B cell (primary cell): ENCODE measurements around the gene GRK3. TPM values are rescaled to one million over a fixed set of nuclear protein-coding genes. Genes with fewer than 3 reads are reported as not detected.
"Not testable (repeated sequence)": the region's sequence is repeated elsewhere in the genome, so short reads cannot be mapped to it uniquely, and the experiment has no call there.

Experiments used
- ATAC-seq: fragments of 200-7000 bp; cut with Tn5 transposase; one replicate; pipeline ENCODE4 v1.10.0; 2021; ENCODE audit warnings: low read depth, mild to moderate bottlenecking, moderate number of reproducible peaks, moderate library complexity
- CTCF ChIA-PET: fragments of 350-600 bp; sonication (Branson Sonifier 250); formaldehyde crosslinking; loops from one replicate; lab custom pipeline; 2021; ENCODE audit warnings: antibody characterized with exemption, inconsistent platforms; lab: Charles Lee
- POLR2A ChIA-PET: fragments of 350-600 bp; sonication (Branson Sonifier 250); formaldehyde crosslinking; loops from one replicate; lab custom pipeline; 2021; ENCODE audit warnings: antibody characterized with exemption; lab: Charles Lee
- DNase-seq: peaks from one replicate; pipeline ENCODE4 v3.0.0; 2013
- H2AFZ ChIP-seq: 2 replicates; pipeline ENCODE4 v1.6.1; 2012; ENCODE audit warnings: mild to moderate bottlenecking, low read depth, low read length; ENCODE audit not compliant: insufficient read depth, poor library complexity, severe bottlenecking
- H3K27ac ChIP-seq, 2 donors: 1 replicate in 1 of 2; 2 replicates in 1 of 2; pipeline ENCODE4 v1.5.1; 2012 to 2013; ENCODE audit warnings: low read length in 2 of 2, mild to moderate bottlenecking in 2 of 2, moderate library complexity in 1 of 2
- H3K27me3 ChIP-seq, 4 experiments: fragments of 200-600 bp in 1 of 4; sonication (generic) in 1 of 4; replicated peaks in 1 of 4; 1 replicate in 2 of 4; 2 replicates in 2 of 4; pipeline versions ENCODE4 v1.6.1 to v1.7.0; 2013 to 2016; ENCODE audit warnings: low read length in 3 of 4, mild to moderate bottlenecking in 2 of 4, mixed read lengths in 1 of 4, moderate library complexity in 1 of 4; ENCODE audit not compliant: insufficient read depth in 4 of 4, control insufficient read depth in 3 of 4; ENCODE audit errors: control extremely low read depth in 1 of 4
- H3K36me3 ChIP-seq, 2 experiments: replicated peaks in 1 of 2; 1 replicate in 1 of 2; 2 replicates in 1 of 2; pipeline versions ENCODE4 v1.6.1 to v1.7.1; 2013; ENCODE audit warnings: low read length in 1 of 2; ENCODE audit not compliant: insufficient read depth in 2 of 2, control insufficient read depth in 1 of 2; ENCODE audit errors: control extremely low read depth in 1 of 2, extremely low read depth in 1 of 2
- H3K4me1 ChIP-seq, 2 donors: fragments of 200-600 bp in 1 of 2; sonication (generic) in 1 of 2; 1 replicate in 1 of 2; 2 replicates in 1 of 2; pipeline versions ENCODE4 v1.5.1 to v1.6.1; 2013 to 2017; ENCODE audit warnings: low read length in 2 of 2; ENCODE audit not compliant: control insufficient read depth in 2 of 2, insufficient read depth in 2 of 2
- H3K4me2 ChIP-seq: replicated peaks from 2 replicates; pipeline ENCODE3; 2012; ENCODE audit warnings: mild to moderate bottlenecking, low read depth, low read length; ENCODE audit not compliant: poor library complexity, severe bottlenecking
- H3K4me3 ChIP-seq, 5 experiments: fragments of 200-600 bp in 1 of 5; sonication (generic) in 1 of 5; 1 replicate in 3 of 5; 2 replicates in 2 of 5; pipeline versions ENCODE4 v1.5.1 to v1.7.0; 2011 to 2016; ENCODE audit warnings: low read length in 4 of 5, mild to moderate bottlenecking in 4 of 5, low read depth in 2 of 5, control low read depth in 1 of 5, moderate library complexity in 1 of 5; ENCODE audit not compliant: insufficient read depth in 1 of 5; ENCODE audit errors: control extremely low read depth in 1 of 5, extremely low read depth in 1 of 5
- H3K79me2 ChIP-seq: fragments of 200-600 bp; sonication (generic); one replicate; pipeline ENCODE4 v1.6.0; 2016; ENCODE audit warnings: low read length; ENCODE audit not compliant: control insufficient read depth, insufficient read depth
- H3K9ac ChIP-seq: fragments of 200-600 bp; sonication (generic); 2 replicates; pipeline ENCODE4 v1.6.1; 2017; ENCODE audit warnings: mild to moderate bottlenecking, low read length, moderate library complexity
- H3K9me3 ChIP-seq, 3 donors: one replicate each; pipeline versions ENCODE4 v1.6.1 to v1.7.1; 2013; ENCODE audit warnings: low read length in 2 of 3; ENCODE audit not compliant: control insufficient read depth in 2 of 3, insufficient read depth in 1 of 3; ENCODE audit errors: control extremely low read depth in 1 of 3
- H4K20me1 ChIP-seq: 2 replicates; pipeline ENCODE4 v1.6.0; 2012; ENCODE audit warnings: mild to moderate bottlenecking, low read length; ENCODE audit not compliant: insufficient read depth, control insufficient read depth, poor library complexity, severe bottlenecking
- H3K27ac Mint-ChIP-seq: one replicate; pipeline ENCODE4 v1.8.0; 2021; ENCODE audit warnings: mixed read lengths
- H3K27me3 Mint-ChIP-seq: one replicate; pipeline ENCODE4 v1.8.0; 2021; ENCODE audit warnings: mixed read lengths
- H3K4me1 Mint-ChIP-seq: one replicate; pipeline ENCODE4 v1.8.0; 2021; ENCODE audit warnings: mixed read lengths
- H3K4me3 Mint-ChIP-seq: one replicate; pipeline ENCODE4 v1.8.0; 2021; ENCODE audit warnings: mixed read lengths
- H3K9me3 Mint-ChIP-seq: one replicate; pipeline ENCODE4 v1.8.0; 2022; ENCODE audit warnings: mixed read lengths; ENCODE audit not compliant: insufficient read depth
- WGBS: methylation state at CpG from one replicate; pipeline ENCODE4 v1.1.5; 2013; ENCODE audit warnings: missing lambda C conversion rate; ENCODE audit not compliant: insufficient coverage; 5-methylcytosine and 5-hydroxymethylcytosine counted together
- intact Hi-C: fragments of 100-400 bp; cut with micrococcal nuclease; formaldehyde crosslinking; loops from one replicate; pipeline ENCODE4 v1.10.0; 2022
- polyA plus RNA-seq: library from polyadenylated mRNA; depleted of rRNA; stranded (reverse); fragments of >200 nt; gene quantifications from 2 replicates; pipeline ENCODE4 v1.2.3, GENCODE V29; 2012
- total RNA-seq, 2 donors: library from RNA; stranded (reverse); fragments of 120-200 nt in 1 of 2; gene quantifications; 1 replicate in 1 of 2; 2 replicates in 1 of 2; pipeline versions ENCODE4 v1.2.3 to v1.2.4, GENCODE V29; 2013 to 2022

Gene GRK3
- total and polyA plus RNA-seq, 2 donors (not counting 1 experiment from before 2014, with no cell fraction given): 17.6 to 61.0 TPM

DNA sequence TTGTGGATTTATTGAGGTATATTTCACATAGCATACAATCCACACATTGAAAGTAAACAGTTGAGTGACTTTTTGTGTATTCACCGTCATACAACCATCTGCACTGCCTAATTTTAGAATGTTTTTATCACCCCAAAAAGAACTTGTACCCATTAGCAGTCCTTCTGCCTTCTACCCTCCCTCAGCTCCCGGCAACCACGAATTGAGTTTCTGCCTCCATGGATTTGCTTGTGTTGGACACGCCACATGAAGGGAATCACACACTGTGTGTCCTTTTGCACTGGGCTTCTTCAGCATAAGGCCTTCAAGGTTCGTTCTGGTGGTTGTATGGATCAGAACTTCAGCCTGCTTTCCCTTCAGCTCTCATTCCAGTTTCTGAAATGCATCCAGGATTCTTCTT lies 41.1 kb downstream of the GRK3 start:
- H3K9me3 ChIP-seq, ATAC-seq, H3K4me3 ChIP-seq, H3K27me3 Mint-ChIP-seq, H3K4me2 ChIP-seq, H3K36me3 ChIP-seq, DNase-seq, H2AFZ ChIP-seq, H3K9ac ChIP-seq, POLR2A ChIA-PET, H3K27ac Mint-ChIP-seq, H3K27ac ChIP-seq, H3K4me3 Mint-ChIP-seq, H3K9me3 Mint-ChIP-seq, CTCF ChIA-PET, intact Hi-C loops, H3K27me3 ChIP-seq: not testable (repeated sequence)
- H3K4me1 Mint-ChIP-seq: peaks cover 43% of the 10 kb centered on the region
- peaks cover 77% of the 10 kb centered on the region for H3K79me2 ChIP-seq
- peaks cover 4 to 16% of the 10 kb centered on the region in 2 donors for H3K4me1 ChIP-seq
- 100% methylated on average over 1 of the region's 5 CpGs for WGBS
- peaks cover 51% of the 10 kb centered on the region for H4K20me1 ChIP-seq

- Histone ChIP-seq H4K20me1 (peaks cover 32% of the 10 kb centered on the region), H3K79me2 (peaks cover 69% of the 10 kb centered on the region)
- H3K9me3 ChIP-seq, H3K9me3 Mint-ChIP-seq, H3K4me3 Mint-ChIP-seq, H3K36me3 ChIP-seq, H3K9ac ChIP-seq, ATAC-seq, H3K27me3 Mint-ChIP-seq, H3K27me3 ChIP-seq, H3K27ac Mint-ChIP-seq, CTCF ChIA-PET, H3K4me3 ChIP-seq, POLR2A ChIA-PET, H3K4me1 ChIP-seq, DNase-seq, intact Hi-C loops, H3K27ac ChIP-seq, H2AFZ ChIP-seq, H3K4me1 Mint-ChIP-seq, H3K4me2 ChIP-seq: not testable (repeated sequence)
- WGBS: no CpG with 5 or more reads among the region's 1 CpG
Observed at GRCh38 chr22:25611284-25611683, 46.8 kb downstream of the GRK3 start.

GRCh38 chr22:25613131-25613530 lies 48.7 kb downstream of the GRK3 start:
- H3K27me3 ChIP-seq, POLR2A ChIA-PET, H3K9me3 ChIP-seq, H3K9me3 Mint-ChIP-seq, H3K36me3 ChIP-seq, H3K4me3 Mint-ChIP-seq, H2AFZ ChIP-seq, H3K4me3 ChIP-seq, H3K4me2 ChIP-seq, H3K27ac Mint-ChIP-seq, H3K27me3 Mint-ChIP-seq, intact Hi-C loops, DNase-seq, H3K27ac ChIP-seq, CTCF ChIA-PET, H3K9ac ChIP-seq, ATAC-seq, H3K4me1 ChIP-seq: not testable (repeated sequence)
- H3K4me1 Mint-ChIP-seq: peaks cover 14% of the 10 kb centered on the region
- peaks cover 77% of the 10 kb centered on the region for H3K79me2 ChIP-seq
- H4K20me1 ChIP-seq: peaks cover 43% of the 10 kb centered on the region
- no CpG with 5 or more reads among the region's 3 CpGs for WGBS

- H3K4me3 Mint-ChIP-seq, H3K9me3 ChIP-seq, POLR2A ChIA-PET, H3K27me3 ChIP-seq, H3K27ac ChIP-seq, ATAC-seq, H3K4me1 ChIP-seq, H2AFZ ChIP-seq, DNase-seq, H3K9me3 Mint-ChIP-seq, H3K27me3 Mint-ChIP-seq, intact Hi-C loops, H3K4me3 ChIP-seq, H3K4me2 ChIP-seq, H3K27ac Mint-ChIP-seq, H3K36me3 ChIP-seq, H3K9ac ChIP-seq: not testable (repeated sequence)
- peaks cover 77% of the 10 kb centered on the region for H3K79me2 ChIP-seq
- no CpG with 5 or more reads among the region's 4 CpGs for WGBS
- CTCF ChIA-PET: interaction anchor here (0.6 to 1.5 kb wide), 2 partner anchors 69 to 149 kb away, joined by 3 to 4 read pairs; no protein-coding TSS in a partner anchor
- H3K4me1 Mint-ChIP-seq: peaks cover 18% of the 10 kb centered on the region
- H4K20me1 ChIP-seq: peaks cover 47% of the 10 kb centered on the region
Observed at GRCh38 chr22:25613558-25613957, 49.1 kb downstream of the GRK3 start.
